Mesenchymal stem cell (in vitro differentiated cells and primary cell): Measurements from ENCODE around the gene LAIR2.

Experiments
- DNase-seq: peaks from one replicate; pipeline ENCODE4 v3.0.0-alpha.2; 2013
- H2AFZ ChIP-seq: one replicate; pipeline ENCODE4 v1.6.1; 2013; ENCODE audit warnings: low read depth, mild to moderate bottlenecking, control low read depth, inconsistent platforms, low read length, moderate library complexity
- H2AK5ac ChIP-seq: 2 replicates; pipeline ENCODE4 v1.6.1; 2013; ENCODE audit warnings: low read length, moderate library complexity, mild to moderate bottlenecking, inconsistent platforms; ENCODE audit not compliant: severe bottlenecking
- H2BK120ac ChIP-seq: one replicate; pipeline ENCODE4 v1.6.1; 2013; ENCODE audit warnings: low read depth, mild to moderate bottlenecking, inconsistent platforms, low read length, moderate library complexity
- H2BK12ac ChIP-seq, 2 experiments: one replicate each; pipeline ENCODE4 v1.6.1; 2013; ENCODE audit warnings: inconsistent platforms in 2 of 2, low read length in 2 of 2, mild to moderate bottlenecking in 2 of 2, moderate library complexity in 2 of 2, control low read depth in 1 of 2
- H2BK15ac ChIP-seq: one replicate; pipeline ENCODE4 v1.6.1; 2013; ENCODE audit warnings: mild to moderate bottlenecking, low read depth, inconsistent platforms; ENCODE audit not compliant: poor library complexity, severe bottlenecking
- H2BK5ac ChIP-seq: 2 replicates; pipeline ENCODE4 v1.6.1; 2013; ENCODE audit warnings: low read depth, mild to moderate bottlenecking, low read length, control low read depth, inconsistent platforms; ENCODE audit not compliant: poor library complexity, severe bottlenecking
- H3K14ac ChIP-seq, 2 experiments: one replicate each; pipeline ENCODE4 v1.6.1; 2013; ENCODE audit warnings: inconsistent platforms in 2 of 2, low read length in 2 of 2, control low read depth in 1 of 2, mild to moderate bottlenecking in 1 of 2, moderate library complexity in 1 of 2
- H3K18ac ChIP-seq, 2 experiments: one replicate each; pipeline ENCODE4 v1.6.1; 2013; ENCODE audit warnings: inconsistent platforms in 2 of 2, low read length in 2 of 2, control low read depth in 1 of 2, low read depth in 1 of 2, mild to moderate bottlenecking in 1 of 2
- H3K23ac ChIP-seq, 2 experiments: one replicate each; pipeline ENCODE4 v1.6.1; 2013; ENCODE audit warnings: inconsistent platforms in 2 of 2, low read length in 2 of 2, mild to moderate bottlenecking in 2 of 2, moderate library complexity in 2 of 2, control low read depth in 1 of 2
- H3K27ac ChIP-seq: 2 replicates; pipeline ENCODE4 v1.5.1; 2013; ENCODE audit warnings: mild to moderate bottlenecking, moderate library complexity, low read length, control low read depth, inconsistent platforms; ENCODE audit not compliant: poor library complexity, severe bottlenecking
- H3K27me3 ChIP-seq, 2 experiments: 2 replicates each; pipeline versions ENCODE4 v1.6.1 to v1.7.0; 2013; ENCODE audit warnings: low read length in 2 of 2, mild to moderate bottlenecking in 2 of 2, moderate library complexity in 2 of 2, control low read depth in 1 of 2, inconsistent platforms in 1 of 2; ENCODE audit not compliant: control insufficient read depth in 1 of 2, insufficient read depth in 1 of 2
- H3K36me3 ChIP-seq, 2 experiments: 2 replicates each; pipeline versions ENCODE4 v1.6.1 to v1.7.0; 2013; ENCODE audit warnings: low read length in 2 of 2, control low read depth in 1 of 2, inconsistent platforms in 1 of 2, low read depth in 1 of 2, mild to moderate bottlenecking in 1 of 2; ENCODE audit not compliant: insufficient read depth in 2 of 2, control insufficient read depth in 1 of 2
- H3K4ac ChIP-seq, 2 experiments: one replicate each; pipeline ENCODE4 v1.6.1; 2013; ENCODE audit warnings: inconsistent platforms in 2 of 2, low read length in 2 of 2, mild to moderate bottlenecking in 2 of 2, moderate library complexity in 2 of 2, control low read depth in 1 of 2, low read depth in 1 of 2
- H3K4me1 ChIP-seq: 2 replicates; pipeline ENCODE4 v1.6.1; 2013; ENCODE audit warnings: low read depth, low read length, control low read depth; ENCODE audit not compliant: control insufficient read depth, insufficient read depth
- H3K4me2 ChIP-seq: 2 replicates; pipeline ENCODE4 v1.6.1; 2013; ENCODE audit warnings: low read length, mild to moderate bottlenecking, inconsistent platforms; ENCODE audit not compliant: poor library complexity, severe bottlenecking
- H3K4me3 ChIP-seq, 2 experiments: 2 replicates each; pipeline versions ENCODE4 v1.5.1 to v1.7.0; 2013; ENCODE audit warnings: low read length in 2 of 2, mild to moderate bottlenecking in 2 of 2, control low read depth in 1 of 2, low read depth in 1 of 2; ENCODE audit not compliant: insufficient read depth in 1 of 2
- H3K79me1 ChIP-seq: replicated peaks from 2 replicates; pipeline ENCODE4 v1.6.1; 2013; ENCODE audit warnings: mild to moderate bottlenecking, control low read depth, low read length, inconsistent platforms; ENCODE audit not compliant: poor library complexity, severe bottlenecking
- H3K9ac ChIP-seq: 2 replicates; pipeline ENCODE4 v1.7.0; 2013; ENCODE audit warnings: mild to moderate bottlenecking, low read length, moderate library complexity
- H3K9me3 ChIP-seq: 2 replicates; pipeline ENCODE4 v1.7.0; 2013; ENCODE audit warnings: mild to moderate bottlenecking, low read length; ENCODE audit not compliant: control insufficient read depth
- H4K8ac ChIP-seq: one replicate; pipeline ENCODE4 v1.6.1; 2013; ENCODE audit warnings: inconsistent platforms, mild to moderate bottlenecking, low read length, moderate library complexity
- H4K91ac ChIP-seq: one replicate; pipeline ENCODE4 v1.6.1; 2013; ENCODE audit warnings: mild to moderate bottlenecking, low read length, inconsistent platforms
- WGBS: methylation state at CpG from one replicate; pipeline ENCODE4 v1.1.7; 2013; ENCODE audit warnings: mixed read lengths; 5-methylcytosine and 5-hydroxymethylcytosine counted together

The LAIR2 gene

DNA sequence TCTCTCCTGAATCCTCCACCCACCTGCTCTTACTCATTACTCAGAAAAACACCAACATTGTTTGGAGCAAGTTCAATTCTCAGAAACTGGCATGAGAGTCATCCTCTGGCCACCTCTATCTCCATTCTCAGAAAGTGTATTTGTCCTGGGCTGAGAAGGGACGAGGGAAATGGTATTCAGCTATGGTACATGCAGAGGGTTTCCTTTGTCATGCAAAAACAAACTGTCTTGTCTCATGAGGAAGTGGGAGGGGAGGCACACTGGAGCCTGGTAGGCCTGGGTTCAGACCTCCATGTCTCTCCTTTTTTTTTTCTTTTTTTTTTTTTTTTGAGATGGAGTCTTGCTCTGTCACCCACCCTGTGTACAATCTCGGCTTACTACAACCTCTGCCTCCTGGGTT, 39.1 kb downstream of the LAIR2 start:
- H2BK12ac ChIP-seq, result no peak overlapping the region
- DNase-seq, result no peak
- no peak overlapping the region for H3K9ac ChIP-seq
- H2AFZ ChIP-seq, result no peak overlapping the region
- no peak overlapping the region for H2AK5ac ChIP-seq
- no peak overlapping the region for H4K8ac ChIP-seq
- no peaks in the 10 kb centered on the region for H3K79me1 ChIP-seq
- H3K4me1 ChIP-seq, result no peaks in the 10 kb centered on the region
- H3K36me3 ChIP-seq, result no peaks in the 10 kb centered on the region
- no peak overlapping the region for H2BK5ac ChIP-seq
- no peak overlapping the region for H3K23ac ChIP-seq
- H3K4me2 ChIP-seq, result no peak overlapping the region
- no peak overlapping the region for H4K91ac ChIP-seq
- no peak overlapping the region for H3K4me3 ChIP-seq
- H3K9me3 ChIP-seq, result no peaks in the 10 kb centered on the region
- H2BK120ac ChIP-seq, result no peak overlapping the region
- no peak overlapping the region for H3K14ac ChIP-seq
- no peak overlapping the region for H2BK15ac ChIP-seq
- no peaks in the 10 kb centered on the region for H3K27me3 ChIP-seq
- no peak overlapping the region for H3K27ac ChIP-seq
- whole genome bisulfite sequencing, result 20% methylated on average over 1 of the region's 2 CpGs
- no peak overlapping the region for H3K4ac ChIP-seq
- H3K18ac ChIP-seq, result no peak overlapping the region

DNA sequence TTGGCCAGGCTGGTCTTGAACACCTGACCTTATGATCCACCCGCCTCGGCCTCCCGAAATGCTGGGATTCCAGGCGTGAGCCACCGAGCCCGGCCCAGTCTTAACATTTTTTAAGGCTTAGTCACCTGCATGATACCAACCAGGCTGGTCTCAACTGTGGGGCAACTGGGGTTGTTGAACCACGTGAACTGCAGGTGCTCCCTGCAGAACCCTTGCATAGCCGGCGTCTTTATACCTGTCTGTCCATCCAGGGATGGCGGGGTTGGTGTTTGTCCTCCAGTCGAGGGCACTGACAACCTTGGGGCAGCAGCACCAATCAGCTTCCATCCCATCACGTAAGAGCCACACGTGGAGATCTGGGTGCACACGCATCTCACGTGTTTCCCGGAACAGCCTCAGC, 46.2 kb downstream of the LAIR2 start:
- Histone ChIP-seq H4K91ac (no peak overlapping the region), H2BK12ac (no peak overlapping the region), H3K18ac (no peak overlapping the region), H3K9me3 (no peaks in the 10 kb centered on the region), H3K14ac (no peak overlapping the region), H2AK5ac (no peak overlapping the region), H2BK15ac (no peak overlapping the region), H3K4me1 (no peaks in the 10 kb centered on the region), H3K4ac (no peak overlapping the region), H3K36me3 (no peaks in the 10 kb centered on the region), H3K27ac (no peak overlapping the region), H2BK120ac (no peak overlapping the region), H2BK5ac (no peak overlapping the region), H3K27me3 (no peaks in the 10 kb centered on the region), H4K8ac (no peak overlapping the region), H3K9ac (no peak overlapping the region), H3K4me2 (no peak overlapping the region), H3K23ac (no peak overlapping the region), H2AFZ (no peak overlapping the region), H3K79me1 (no peaks in the 10 kb centered on the region), H3K4me3 (peak overlapping the region in 1 of 2 experiments; percentile 29)
- WGBS, result 87% methylated on average over 16 of the region's 16 CpGs
- no peak for DNase-seq

DNA sequence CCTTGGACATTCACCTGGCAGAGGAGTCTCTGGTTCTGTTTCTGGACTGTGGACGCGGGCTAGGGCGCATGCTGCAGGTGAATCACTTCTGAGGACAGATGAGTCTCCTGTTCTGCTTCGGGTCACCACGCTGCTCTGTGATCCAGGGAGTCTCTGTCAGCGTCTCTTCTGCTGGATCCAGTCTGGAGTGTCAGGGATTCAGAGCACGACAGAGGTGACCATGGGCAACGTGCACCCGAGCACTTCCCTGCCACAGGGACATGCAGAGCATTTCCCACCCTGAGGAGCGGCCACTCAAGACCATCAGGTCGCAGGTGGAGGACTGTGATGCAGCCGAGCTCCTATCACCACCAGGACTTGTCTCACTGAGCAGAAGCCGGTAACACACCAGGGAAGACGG, 46.6 kb downstream of the LAIR2 start:
- H2BK5ac ChIP-seq, result no peak overlapping the region
- no peak overlapping the region for H4K91ac ChIP-seq
- H2BK120ac ChIP-seq, result no peak overlapping the region
- no peak overlapping the region for H3K4ac ChIP-seq
- H3K36me3 ChIP-seq, result no peaks in the 10 kb centered on the region
- H3K27ac ChIP-seq, result no peak overlapping the region
- H3K4me2 ChIP-seq, result no peak overlapping the region
- peak overlapping the region in 1 of 2 experiments; percentile 29 for H3K4me3 ChIP-seq
- H2AFZ ChIP-seq, result no peak overlapping the region
- no peaks in the 10 kb centered on the region for H3K4me1 ChIP-seq
- no peak overlapping the region for H3K18ac ChIP-seq
- no peak overlapping the region for H3K9ac ChIP-seq
- H3K79me1 ChIP-seq, result no peaks in the 10 kb centered on the region
- no peak overlapping the region for H3K14ac ChIP-seq
- no peak overlapping the region for H2BK15ac ChIP-seq
- no peak for DNase-seq
- H2BK12ac ChIP-seq, result no peak overlapping the region
- no peak overlapping the region for H3K23ac ChIP-seq
- H4K8ac ChIP-seq, result no peak overlapping the region
- 75% methylated on average over 14 of the region's 14 CpGs for WGBS
- H3K9me3 ChIP-seq, result no peaks in the 10 kb centered on the region
- no peaks in the 10 kb centered on the region for H3K27me3 ChIP-seq
- no peak overlapping the region for H2AK5ac ChIP-seq

DNA sequence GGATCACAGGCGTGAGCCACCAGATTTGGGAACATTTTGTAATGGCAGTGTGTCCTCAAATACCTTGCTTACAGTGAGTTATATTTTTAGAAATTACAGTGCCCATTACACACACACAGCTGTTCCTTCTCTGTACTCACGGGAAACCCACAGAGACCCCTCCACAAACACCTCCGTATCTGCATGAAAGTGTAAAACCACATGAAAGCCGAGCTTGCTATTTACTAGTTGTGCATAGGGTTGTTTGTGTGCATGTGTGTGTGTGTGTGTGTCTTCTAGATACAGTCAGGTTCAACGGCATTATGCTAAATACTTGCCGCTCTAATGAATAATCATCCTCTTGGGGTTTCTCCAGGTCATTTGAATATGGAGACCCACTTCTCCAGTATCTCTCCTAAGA, 48.7 kb downstream of the LAIR2 start:
- no peaks in the 10 kb centered on the region for H3K27me3 ChIP-seq
- H3K14ac ChIP-seq, result no peak overlapping the region

More for the DNA sequence above, 48.7 kb downstream of the LAIR2 start:
- Histone ChIP-seq H3K36me3 (no peaks in the 10 kb centered on the region), H3K4ac (no peak overlapping the region), H3K18ac (no peak overlapping the region), H3K9me3 (no peaks in the 10 kb centered on the region), H4K91ac (no peak overlapping the region), H2BK12ac (no peak overlapping the region), H4K8ac (no peak overlapping the region), H2BK5ac (no peak overlapping the region), H3K9ac (no peak overlapping the region), H3K4me1 (no peaks in the 10 kb centered on the region), H3K4me2 (no peak overlapping the region), H2AK5ac (no peak overlapping the region), H2BK120ac (no peak overlapping the region), H3K79me1 (no peaks in the 10 kb centered on the region), H2AFZ (no peak overlapping the region), H3K27ac (no peak overlapping the region), H3K4me3 (no peak overlapping the region), H3K23ac (no peak overlapping the region), H2BK15ac (no peak overlapping the region)
- no peak for DNase-seq
- WGBS, result 84% methylated on average over 3 of the region's 6 CpGs
